GM12801 (cell line): ENCODE measurements around the gene TINAGL1.

ENCODE experiments used
- CTCF ChIP-seq: IDR thresholded peaks from one replicate; pipeline ENCODE4 v1.5.1; 2011; ENCODE audit warnings: control low read depth; ENCODE audit not compliant: insufficient read length; ENCODE audit errors: extremely low read depth

The TINAGL1 gene

GRCh38 chr1:31633117-31633516 lies 56.8 kb downstream of the TINAGL1 start:
- no peak for TF ChIP-seq CTCF
